ENCODE data around the gene IL10.

- TF ChIP-seq POLR2A (IDR thresholded peaks at IDR 0.05; ENCODE audit: low read length): no peak
- TF ChIP-seq GATA1 (IDR thresholded peaks at IDR 0.05; ENCODE audit: low read depth, low read length): no peak
Observed at GRCh38 chr1:206754011-206754410, 18.3 kb downstream of the IL10 start.
